Endothelial cell of umbilical vein (primary cell): ENCODE results near the gene ANTXRL.
"Not testable (repeated sequence)": the region's sequence is repeated elsewhere in the genome, so short reads cannot be mapped to it uniquely, and the experiment has no call there.

Experiments used
- EZH2 ChIP-seq: IDR thresholded peaks from 2 replicates; pipeline ENCODE4 v1.6.1; 2012; ENCODE audit warnings: borderline replicate concordance, low read depth, mild to moderate bottlenecking, moderate library complexity, low read length, inconsistent platforms; ENCODE audit not compliant: severe bottlenecking
- GATA2 ChIP-seq: IDR thresholded peaks from 2 replicates; pipeline ENCODE4 v1.7.0; 2011; ENCODE audit warnings: low read depth, mild to moderate bottlenecking, moderate library complexity, mixed read lengths, low read length; ENCODE audit not compliant: insufficient read length, insufficient read depth
- POLR2A ChIP-seq: IDR thresholded peaks from 2 replicates; pipeline ENCODE4 v1.6.1; 2012; ENCODE audit warnings: low read depth, mild to moderate bottlenecking, control low read depth, low read length
- POLR2AphosphoS5 ChIP-seq: IDR thresholded peaks from 2 replicates; pipeline ENCODE4 v1.6.1; 2012; ENCODE audit warnings: low read depth, mild to moderate bottlenecking, control low read depth, low read length, moderate library complexity; ENCODE audit not compliant: insufficient read depth
- TF ChIP-seq, protein P1 (sequence below), 2 donors: IDR thresholded peaks; 1 replicate in 1 of 2; 2 replicates in 1 of 2; pipeline ENCODE4 v1.5.1; 2011; ENCODE audit warnings: low read length in 2 of 2, mild to moderate bottlenecking in 2 of 2, moderate library complexity in 2 of 2, control low read depth in 1 of 2, inconsistent platforms in 1 of 2, low read depth in 1 of 2; ENCODE audit not compliant: insufficient read depth in 1 of 2; ENCODE audit errors: extremely low read depth in 1 of 2
- TF ChIP-seq, protein P2 (sequence below): IDR thresholded peaks from 2 replicates; pipeline ENCODE4 v1.6.1; 2011; ENCODE audit not compliant: insufficient read depth, insufficient read length

DNA sequence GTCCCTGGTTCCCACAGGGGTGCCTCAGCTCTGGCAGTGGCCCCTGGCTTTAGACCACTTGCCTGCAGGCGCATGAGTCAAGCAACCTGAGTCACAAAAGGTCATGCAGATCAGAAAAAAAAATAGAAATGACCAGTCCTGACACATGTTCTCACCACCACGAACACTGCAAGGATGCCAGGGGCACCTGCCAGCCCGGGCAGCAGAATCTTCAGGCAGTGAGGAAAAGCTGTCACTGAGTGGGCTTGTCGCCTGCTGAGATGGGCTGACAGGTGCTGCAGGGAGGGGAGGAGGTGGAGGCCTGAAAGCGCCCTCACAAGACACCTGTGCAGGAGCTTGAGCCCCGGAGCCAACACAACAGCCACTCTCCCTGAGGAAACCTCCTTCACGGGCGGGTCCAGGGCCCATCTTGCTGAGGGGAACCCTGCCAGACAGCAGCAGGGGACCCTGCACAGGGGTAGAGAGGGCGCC lies 25.2 kb downstream of the ANTXRL start:
- TF ChIP-seq POLR2A, EZH2, POLR2AphosphoS5, GATA2: not testable (repeated sequence)
- TF ChIP-seq, protein P1, sequence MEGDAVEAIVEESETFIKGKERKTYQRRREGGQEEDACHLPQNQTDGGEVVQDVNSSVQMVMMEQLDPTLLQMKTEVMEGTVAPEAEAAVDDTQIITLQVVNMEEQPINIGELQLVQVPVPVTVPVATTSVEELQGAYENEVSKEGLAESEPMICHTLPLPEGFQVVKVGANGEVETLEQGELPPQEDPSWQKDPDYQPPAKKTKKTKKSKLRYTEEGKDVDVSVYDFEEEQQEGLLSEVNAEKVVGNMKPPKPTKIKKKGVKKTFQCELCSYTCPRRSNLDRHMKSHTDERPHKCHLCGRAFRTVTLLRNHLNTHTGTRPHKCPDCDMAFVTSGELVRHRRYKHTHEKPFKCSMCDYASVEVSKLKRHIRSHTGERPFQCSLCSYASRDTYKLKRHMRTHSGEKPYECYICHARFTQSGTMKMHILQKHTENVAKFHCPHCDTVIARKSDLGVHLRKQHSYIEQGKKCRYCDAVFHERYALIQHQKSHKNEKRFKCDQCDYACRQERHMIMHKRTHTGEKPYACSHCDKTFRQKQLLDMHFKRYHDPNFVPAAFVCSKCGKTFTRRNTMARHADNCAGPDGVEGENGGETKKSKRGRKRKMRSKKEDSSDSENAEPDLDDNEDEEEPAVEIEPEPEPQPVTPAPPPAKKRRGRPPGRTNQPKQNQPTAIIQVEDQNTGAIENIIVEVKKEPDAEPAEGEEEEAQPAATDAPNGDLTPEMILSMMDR (IDR thresholded peaks at IDR 0.05; ENCODE audit: extremely low read depth in 1 of 2, insufficient read depth in 1 of 2, low read depth in 1 of 2, low read length in 2 of 2): not testable (repeated sequence)
- TF ChIP-seq, protein P2, sequence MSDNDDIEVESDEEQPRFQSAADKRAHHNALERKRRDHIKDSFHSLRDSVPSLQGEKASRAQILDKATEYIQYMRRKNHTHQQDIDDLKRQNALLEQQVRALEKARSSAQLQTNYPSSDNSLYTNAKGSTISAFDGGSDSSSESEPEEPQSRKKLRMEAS: not testable (repeated sequence)
